Upper lobe of left lung (tissue), 4 donors: Measurements from ENCODE around the gene SLC12A7.

Source experiments
- POLR2AphosphoS5 ChIP-seq, 2 donors: sonication (generic); formaldehyde crosslinking; IDR thresholded peaks; one replicate each; pipeline ENCODE4 v1.5.1; 2017; ENCODE audit warnings: antibody characterized with exemption in 2 of 2
- TF ChIP-seq, protein P1 (sequence below), 6 experiments: fragments of 450-650 bp in 4 of 6; fragments of 200-600 bp in 2 of 6; sonication (generic) in 2 of 6; IDR thresholded peaks; one replicate each; pipeline ENCODE4 v1.5.1; 2016 to 2019; ENCODE audit warnings: antibody characterized with exemption in 6 of 6

DNA sequence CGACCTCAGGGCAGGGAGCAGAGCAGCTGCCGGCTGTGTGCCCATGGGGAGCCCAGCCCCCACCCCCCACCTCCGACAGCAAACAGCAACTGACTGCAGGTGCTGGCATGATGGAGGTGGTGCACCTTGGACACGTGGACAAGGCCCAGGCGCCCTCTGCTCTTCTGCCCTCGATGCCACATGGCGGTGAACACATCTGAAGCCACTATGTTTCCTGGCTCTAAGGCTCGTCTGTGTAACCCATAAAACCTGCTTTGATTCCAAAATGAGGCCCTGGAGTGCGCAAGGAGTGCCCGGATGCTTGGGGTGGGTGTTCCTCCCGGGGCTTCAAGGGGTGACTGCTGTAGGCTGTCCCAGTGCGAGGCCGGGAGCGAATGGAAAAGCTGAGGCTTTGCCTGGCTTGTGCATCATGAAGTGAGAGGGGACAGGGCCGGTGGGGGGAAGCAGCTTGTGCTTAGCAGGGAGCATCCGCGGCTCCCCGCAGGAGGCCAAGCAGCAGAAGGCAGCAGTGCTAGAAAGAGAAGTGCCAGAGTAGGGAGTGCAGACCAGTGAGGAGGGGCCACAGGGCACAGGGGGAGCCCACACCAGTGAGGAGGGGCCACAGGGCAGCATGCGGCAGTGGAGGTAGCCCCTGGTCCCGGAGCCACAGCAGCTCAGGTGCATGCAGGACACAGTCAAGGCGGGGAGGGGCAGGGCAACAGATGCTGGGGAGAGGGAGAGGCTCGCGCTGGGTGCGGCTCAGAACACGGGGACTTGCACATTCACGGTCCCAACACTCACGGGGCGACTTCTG, 73.2 kb downstream of the SLC12A7 start:
- TF ChIP-seq, protein P1, sequence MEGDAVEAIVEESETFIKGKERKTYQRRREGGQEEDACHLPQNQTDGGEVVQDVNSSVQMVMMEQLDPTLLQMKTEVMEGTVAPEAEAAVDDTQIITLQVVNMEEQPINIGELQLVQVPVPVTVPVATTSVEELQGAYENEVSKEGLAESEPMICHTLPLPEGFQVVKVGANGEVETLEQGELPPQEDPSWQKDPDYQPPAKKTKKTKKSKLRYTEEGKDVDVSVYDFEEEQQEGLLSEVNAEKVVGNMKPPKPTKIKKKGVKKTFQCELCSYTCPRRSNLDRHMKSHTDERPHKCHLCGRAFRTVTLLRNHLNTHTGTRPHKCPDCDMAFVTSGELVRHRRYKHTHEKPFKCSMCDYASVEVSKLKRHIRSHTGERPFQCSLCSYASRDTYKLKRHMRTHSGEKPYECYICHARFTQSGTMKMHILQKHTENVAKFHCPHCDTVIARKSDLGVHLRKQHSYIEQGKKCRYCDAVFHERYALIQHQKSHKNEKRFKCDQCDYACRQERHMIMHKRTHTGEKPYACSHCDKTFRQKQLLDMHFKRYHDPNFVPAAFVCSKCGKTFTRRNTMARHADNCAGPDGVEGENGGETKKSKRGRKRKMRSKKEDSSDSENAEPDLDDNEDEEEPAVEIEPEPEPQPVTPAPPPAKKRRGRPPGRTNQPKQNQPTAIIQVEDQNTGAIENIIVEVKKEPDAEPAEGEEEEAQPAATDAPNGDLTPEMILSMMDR (IDR thresholded peaks at IDR 0.05) = no peak
- TF ChIP-seq POLR2AphosphoS5 (IDR thresholded peaks at IDR 0.05) = no peak
